H9 (cell line): Measurements from ENCODE around the gene NRG2. TPM values are rescaled to one million over a fixed set of nuclear protein-coding genes. Genes with fewer than 3 reads are reported as not detected.

ENCODE experiments used
- DNase-seq: peaks from one replicate; pipeline ENCODE4 v3.0.0-alpha.2; 2017
- H2AFZ ChIP-seq: one replicate; pipeline ENCODE4 v1.6.1; 2013; ENCODE audit warnings: mild to moderate bottlenecking, low read length, control low read depth, moderate library complexity
- H2AK5ac ChIP-seq: 2 replicates; pipeline ENCODE4 v1.6.1; 2013; ENCODE audit warnings: low read length, control low read depth, mixed read lengths; ENCODE audit not compliant: insufficient read length
- H2BK120ac ChIP-seq: one replicate; pipeline ENCODE4 v1.6.1; 2013; ENCODE audit warnings: low read depth, mild to moderate bottlenecking, low read length, control low read depth, inconsistent platforms; ENCODE audit not compliant: poor library complexity, severe bottlenecking
- H2BK12ac ChIP-seq: 2 replicates; pipeline ENCODE4 v1.6.1; 2013; ENCODE audit warnings: low read length, control low read depth, mixed read lengths, low read depth; ENCODE audit not compliant: insufficient read length
- H2BK15ac ChIP-seq: 2 replicates; pipeline ENCODE4 v1.6.1; 2013; ENCODE audit warnings: low read depth, low read length, control low read depth
- H2BK20ac ChIP-seq: one replicate; pipeline ENCODE4 v1.6.1; 2013; ENCODE audit warnings: low read depth, mild to moderate bottlenecking, low read length, control low read depth, inconsistent platforms; ENCODE audit not compliant: poor library complexity, severe bottlenecking
- H2BK5ac ChIP-seq: 2 replicates; pipeline ENCODE4 v1.6.1; 2013; ENCODE audit warnings: low read length, control low read depth, mixed read lengths; ENCODE audit not compliant: insufficient read length
- H3K14ac ChIP-seq: 2 replicates; pipeline ENCODE4 v1.6.1; 2013; ENCODE audit warnings: low read length, control low read depth; ENCODE audit not compliant: insufficient read depth
- H3K18ac ChIP-seq: 2 replicates; pipeline ENCODE4 v1.6.1; 2013; ENCODE audit warnings: low read depth, mild to moderate bottlenecking, mixed read lengths, low read length, control low read depth; ENCODE audit not compliant: insufficient read length
- H3K23ac ChIP-seq: 2 replicates; pipeline ENCODE4 v1.6.1; 2013; ENCODE audit warnings: low read length, control low read depth, mixed read lengths, low read depth; ENCODE audit not compliant: insufficient read length
- H3K23me2 ChIP-seq: 2 replicates; pipeline ENCODE4 v1.6.1; 2013; ENCODE audit warnings: low read depth, mild to moderate bottlenecking, mixed read lengths, low read length, control low read depth; ENCODE audit not compliant: insufficient read length, poor library complexity, severe bottlenecking
- H3K27ac ChIP-seq: 2 replicates; pipeline ENCODE4 v1.5.1; 2013; ENCODE audit warnings: low read length, control low read depth, mixed read lengths, low read depth; ENCODE audit not compliant: insufficient read length
- H3K27me3 ChIP-seq: 2 replicates; pipeline ENCODE4 v1.6.1; 2013; ENCODE audit warnings: low read length, control low read depth, inconsistent platforms; ENCODE audit not compliant: insufficient read depth
- H3K4ac ChIP-seq: 2 replicates; pipeline ENCODE4 v1.6.1; 2013; ENCODE audit warnings: low read depth, mild to moderate bottlenecking, control low read depth, inconsistent platforms, low read length, moderate library complexity
- H3K4me1 ChIP-seq: 2 replicates; pipeline ENCODE4 v1.6.1; 2013; ENCODE audit warnings: low read length, control low read depth, inconsistent platforms; ENCODE audit not compliant: insufficient read depth
- H3K4me2 ChIP-seq: 2 replicates; pipeline ENCODE4 v1.6.1; 2013; ENCODE audit warnings: low read length, control low read depth, mixed read lengths; ENCODE audit not compliant: insufficient read length, insufficient read depth
- H3K56ac ChIP-seq: 2 replicates; pipeline ENCODE4 v1.6.1; 2013; ENCODE audit warnings: low read depth, mild to moderate bottlenecking, mixed read lengths, low read length, control low read depth; ENCODE audit not compliant: insufficient read length
- H3K79me1 ChIP-seq: 2 replicates; pipeline ENCODE4 v1.6.1; 2013; ENCODE audit warnings: low read depth, mild to moderate bottlenecking, moderate library complexity, low read length, control low read depth, inconsistent platforms; ENCODE audit not compliant: insufficient read depth, poor library complexity, severe bottlenecking
- H3K79me2 ChIP-seq: 2 replicates; pipeline ENCODE4 v1.6.1; 2013; ENCODE audit warnings: low read length, control low read depth, inconsistent platforms; ENCODE audit not compliant: insufficient read depth
- H3K9ac ChIP-seq: 2 replicates; pipeline ENCODE4 v1.6.1; 2013; ENCODE audit warnings: low read length, control low read depth, mixed read lengths; ENCODE audit not compliant: insufficient read length; ENCODE audit errors: extremely low read depth
- H3K9me3 ChIP-seq: one replicate; pipeline ENCODE4 v1.6.1; 2013; ENCODE audit warnings: low read depth, low read length, inconsistent platforms; ENCODE audit not compliant: control insufficient read depth
- H3T11ph ChIP-seq: one replicate; pipeline ENCODE4 v1.6.1; 2013; ENCODE audit warnings: mild to moderate bottlenecking, low read length, control low read depth, inconsistent platforms
- H4K20me1 ChIP-seq: one replicate; pipeline ENCODE4 v1.6.1; 2013; ENCODE audit not compliant: control insufficient read depth, insufficient read length, insufficient read depth
- H4K5ac ChIP-seq: 2 replicates; pipeline ENCODE4 v1.6.1; 2013; ENCODE audit warnings: low read depth, mild to moderate bottlenecking, mixed read lengths, low read length, control low read depth; ENCODE audit not compliant: insufficient read length
- H4K8ac ChIP-seq: replicated peaks from 2 replicates; pipeline ENCODE4 v1.6.1; 2013; ENCODE audit warnings: low read length, control low read depth, mixed read lengths, low read depth; ENCODE audit not compliant: insufficient read length
- H4K91ac ChIP-seq: 2 replicates; pipeline ENCODE4 v1.6.1; 2013; ENCODE audit warnings: low read depth, mild to moderate bottlenecking, moderate library complexity, mixed read lengths, low read length, control low read depth; ENCODE audit not compliant: insufficient read length
- H3K27ac Mint-ChIP-seq, 3 experiments: 2 replicates in 2 of 3; 3 replicates in 1 of 3; pipeline ENCODE4 v1.8.0; 2020 to 2021; ENCODE audit warnings: mixed read lengths in 3 of 3, mild to moderate bottlenecking in 1 of 3, moderate library complexity in 1 of 3
- H3K27me3 Mint-ChIP-seq: 2 replicates; pipeline ENCODE4 v1.8.0; 2021; ENCODE audit warnings: low read depth, mild to moderate bottlenecking, moderate library complexity, mixed read lengths
- H3K36me3 Mint-ChIP-seq, 3 experiments: 2 replicates in 2 of 3; 3 replicates in 1 of 3; pipeline ENCODE4 v1.8.0; 2020 to 2021; ENCODE audit warnings: low read depth in 3 of 3, mixed read lengths in 3 of 3; ENCODE audit not compliant: insufficient read depth in 1 of 3
- H3K4me1 Mint-ChIP-seq, 2 experiments: 2 replicates each; pipeline ENCODE4 v1.8.0; 2020; ENCODE audit warnings: mixed read lengths in 2 of 2
- H3K4me3 Mint-ChIP-seq, 2 experiments: 2 replicates in 1 of 2; 3 replicates in 1 of 2; pipeline ENCODE4 v1.8.0; 2020 to 2021; ENCODE audit warnings: mild to moderate bottlenecking in 2 of 2, mixed read lengths in 2 of 2, moderate library complexity in 1 of 2
- H3K9me3 Mint-ChIP-seq, 2 experiments: 2 replicates in 1 of 2; 3 replicates in 1 of 2; pipeline ENCODE4 v1.8.0; 2020; ENCODE audit warnings: mild to moderate bottlenecking in 2 of 2, mixed read lengths in 2 of 2, moderate library complexity in 1 of 2
- WGBS: extraction: QIAGEN DNeasy Blood & Tissue Kit; methylation state at CpG from one replicate; pipeline ENCODE4 v1.1.7; 2013; ENCODE audit warnings: missing lambda C conversion rate, low lambda C conversion rate, mixed read lengths; ENCODE audit not compliant: insufficient read length; ENCODE audit errors: extremely low coverage; 5-methylcytosine and 5-hydroxymethylcytosine counted together
- total RNA-seq: library from RNA; stranded (reverse); gene quantifications from 2 replicates; pipeline ENCODE4 v1.2.1, GENCODE V29; 2021
- TF ChIP-seq, protein P1 (sequence below): fragments of 200-600 bp; sonication (generic); conservative IDR thresholded peaks from 3 replicates; pipeline ENCODE4 v1.8.0; 2021; ENCODE audit warnings: antibody characterized with exemption, mild to moderate bottlenecking

The NRG2 gene
- total RNA-seq, 1 experiment from 2014 or later, result not detected

DNA sequence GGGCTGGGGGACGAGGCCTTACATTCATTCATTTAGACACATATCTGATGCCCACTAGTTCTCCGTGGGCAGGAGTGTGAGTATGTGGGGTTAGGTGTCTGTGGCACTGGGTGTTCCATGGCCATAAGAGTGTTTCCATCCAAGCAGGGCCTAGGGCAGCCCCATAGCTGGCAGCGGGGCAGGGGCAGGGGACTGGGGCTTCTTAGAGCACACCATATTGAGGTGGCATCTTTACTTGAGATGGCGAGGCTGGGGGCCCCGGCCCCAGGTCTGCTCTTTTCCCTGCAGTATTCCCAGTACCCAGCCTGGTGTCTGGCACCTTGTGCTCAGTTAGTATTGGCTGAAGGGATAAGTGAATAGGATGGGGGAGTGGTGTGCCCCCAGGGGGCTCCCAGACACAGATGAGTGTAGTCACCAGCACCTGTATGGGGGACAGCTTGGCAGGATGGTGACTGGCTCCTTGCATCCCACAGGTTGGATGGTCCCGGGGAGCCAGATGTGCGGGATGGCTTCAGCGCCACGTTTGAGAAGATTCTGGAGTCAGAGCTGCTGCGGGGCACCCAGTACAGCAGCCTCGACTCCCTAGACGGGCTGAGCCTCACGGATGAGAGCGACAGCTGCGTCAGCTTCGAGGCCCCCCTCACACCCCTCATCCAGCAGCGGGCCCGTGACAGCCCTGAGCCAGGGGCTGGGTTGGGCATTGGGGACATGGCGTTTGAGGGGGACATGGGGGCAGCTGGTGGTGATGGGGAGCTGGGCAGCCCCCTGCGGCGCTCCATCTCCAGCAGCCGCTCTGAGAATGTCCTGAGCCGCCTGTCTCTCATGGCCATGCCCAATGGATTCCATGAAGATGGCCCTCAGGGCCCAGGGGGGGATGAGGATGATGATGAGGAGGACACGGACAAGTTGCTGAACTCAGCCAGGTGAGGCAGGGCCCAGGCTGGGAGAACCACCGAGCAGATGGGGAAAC is 230.0 kb downstream of the NRG2 start:
- Histone ChIP-seq H2AK5ac (no peak overlapping the region), H2AFZ (no peak overlapping the region), H4K20me1 (no peaks in the 10 kb centered on the region), H3K9ac (no peak overlapping the region), H2BK15ac (no peak overlapping the region), H2BK20ac (no peak overlapping the region), H3K4me2 (no peak overlapping the region), H3K14ac (no peak overlapping the region), H2BK12ac (no peak overlapping the region), H3T11ph (no peak overlapping the region), H2BK5ac (no peak overlapping the region), H4K5ac (no peak overlapping the region), H3K79me1 (no peaks in the 10 kb centered on the region), H2BK120ac (no peak overlapping the region), H3K4me1 (no peaks in the 10 kb centered on the region), H4K8ac (no peak overlapping the region), H3K23ac (no peak overlapping the region), H3K56ac (no peak overlapping the region), H3K18ac (no peak overlapping the region), H3K4ac (no peak overlapping the region), H4K91ac (no peak overlapping the region), H3K27ac (no peak overlapping the region), H3K79me2 (no peaks in the 10 kb centered on the region), H3K9me3 (no peaks in the 10 kb centered on the region), H3K23me2 (no peaks in the 10 kb centered on the region), H3K27me3 (no peaks in the 10 kb centered on the region)
- Mint-ChIP-seq H3K4me1 (peaks cover 4 to 6% of the 10 kb centered on the region in 2 experiments; a peak in 1 of 4 replicates), H3K27me3 (peaks cover 37% of the 10 kb centered on the region), H3K36me3 (no peaks in the 10 kb centered on the region), H3K9me3 (no peaks in the 10 kb centered on the region), H3K27ac (no peak overlapping the region), H3K4me3 (no peak overlapping the region)
- DNase-seq, result no peak
- WGBS, result no CpG with 5 or more reads among the region's 25 CpGs
- TF ChIP-seq, protein P1, sequence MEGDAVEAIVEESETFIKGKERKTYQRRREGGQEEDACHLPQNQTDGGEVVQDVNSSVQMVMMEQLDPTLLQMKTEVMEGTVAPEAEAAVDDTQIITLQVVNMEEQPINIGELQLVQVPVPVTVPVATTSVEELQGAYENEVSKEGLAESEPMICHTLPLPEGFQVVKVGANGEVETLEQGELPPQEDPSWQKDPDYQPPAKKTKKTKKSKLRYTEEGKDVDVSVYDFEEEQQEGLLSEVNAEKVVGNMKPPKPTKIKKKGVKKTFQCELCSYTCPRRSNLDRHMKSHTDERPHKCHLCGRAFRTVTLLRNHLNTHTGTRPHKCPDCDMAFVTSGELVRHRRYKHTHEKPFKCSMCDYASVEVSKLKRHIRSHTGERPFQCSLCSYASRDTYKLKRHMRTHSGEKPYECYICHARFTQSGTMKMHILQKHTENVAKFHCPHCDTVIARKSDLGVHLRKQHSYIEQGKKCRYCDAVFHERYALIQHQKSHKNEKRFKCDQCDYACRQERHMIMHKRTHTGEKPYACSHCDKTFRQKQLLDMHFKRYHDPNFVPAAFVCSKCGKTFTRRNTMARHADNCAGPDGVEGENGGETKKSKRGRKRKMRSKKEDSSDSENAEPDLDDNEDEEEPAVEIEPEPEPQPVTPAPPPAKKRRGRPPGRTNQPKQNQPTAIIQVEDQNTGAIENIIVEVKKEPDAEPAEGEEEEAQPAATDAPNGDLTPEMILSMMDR, result no peak
